Right cardiac atrium (tissue), 5 donors: ENCODE results near the gene POLR3H. TPM values are rescaled to one million over a fixed set of nuclear protein-coding genes. Genes with fewer than 3 reads are reported as not detected.
A peak's percentile ranks its signal among the peaks of the same experiment; 100 is the strongest.
"Not testable (repeated sequence)": the region's sequence is repeated elsewhere in the genome, so short reads cannot be mapped to it uniquely, and the experiment has no call there.

Experiments used
- ATAC-seq, 2 donors: fragments of 200-7000 bp; cut with Tn5 transposase; one replicate each; pipeline versions ENCODE4 v1.8.0 to v1.9.1; 2020; ENCODE audit warnings: moderate library complexity in 2 of 2, mild to moderate bottlenecking in 1 of 2
- DNase-seq, 3 donors: peaks; one replicate each; pipeline ENCODE4 v3.0.0-alpha.2; 2020
- H3K27ac ChIP-seq: one replicate; pipeline ENCODE4 v1.5.1; 2013; ENCODE audit warnings: mild to moderate bottlenecking, low read length, control low read depth, moderate library complexity
- H3K27me3 ChIP-seq: one replicate; pipeline ENCODE4 v1.6.1; 2013; ENCODE audit not compliant: control insufficient read depth, insufficient read depth
- H3K4me1 ChIP-seq: one replicate; pipeline ENCODE4 v1.6.1; 2013; ENCODE audit warnings: low read length; ENCODE audit not compliant: control insufficient read depth, insufficient read depth
- H3K4me3 ChIP-seq: one replicate; pipeline ENCODE4 v1.5.1; 2013; ENCODE audit warnings: low read length, control low read depth
- H3K9me3 ChIP-seq: one replicate; pipeline ENCODE4 v1.6.1; 2013; ENCODE audit warnings: low read length; ENCODE audit not compliant: control insufficient read depth
- WGBS: extraction: QIAGEN DNeasy Blood & Tissue Kit; methylation state at CpG from one replicate; pipeline ENCODE4 v1.1.7; 2013; 5-methylcytosine and 5-hydroxymethylcytosine counted together
- intact Hi-C, 4 donors: fragments of 100-400 bp; cut with DNase I; formaldehyde crosslinking; loops; one replicate each; pipeline versions ENCODE4 v1.11.0 to v1.14.0; 2022 to 2023
- polyA plus RNA-seq: library from polyadenylated mRNA; stranded (reverse); fragments of 200-250 nt; gene quantifications from one replicate; pipeline ENCODE4 v1.2.3, GENCODE V29; 2013
- total RNA-seq, 4 donors: library from RNA; stranded (reverse); fragmentation: NEBNext Ultra II Directional; extraction: Animal tissue kit (Norgen Biotek cat#: 25700); gene quantifications; one replicate each; pipeline ENCODE4 v1.2.1, GENCODE V29; 2021
- donor health status: healthy with polysubstance abuse.
- donor health status: DM: no; HTN: yes; CAD: no.
- donor health status: DM: no; HTN: no; CAD: no.
- donor health status: DM: no; HTN: yes; CAD: no; lungs with severe emphysema.
- donor health status: DM: yes; HTN: yes; CAD: no.

Gene POLR3H
- total and polyA plus RNA-seq, 5 donors: 21.0 to 26.7 (median 24.6) TPM

GRCh38 chr22:41565403-41566054 is 21.3 kb upstream of the POLR3H start:
- ATAC-seq (peak; percentile 39 to 52), DNase-seq (peak in 2 of 3 donors; percentile 52 to 73)
- 48% methylated on average over 8 of the region's 8 CpGs for WGBS
- Histone ChIP-seq H3K27ac (peak overlapping the region; percentile 66), H3K4me1 (peaks cover 12% of the 10 kb centered on the region), H3K9me3 (no peaks in the 10 kb centered on the region), H3K27me3 (no peaks in the 10 kb centered on the region), H3K4me3 (no peak overlapping the region)
- intact Hi-C loops: no loop called here

- H3K9me3 ChIP-seq: no peaks in the 10 kb centered on the region
- H3K4me1 ChIP-seq: peaks cover 12% of the 10 kb centered on the region
- intact Hi-C loops: no loop called here
- WGBS: 88% methylated on average over 8 of the region's 8 CpGs
- DNase-seq (no peak), ATAC-seq (no peak)
- no peaks in the 10 kb centered on the region for H3K27me3 ChIP-seq
- peak overlapping the region; percentile 40 for H3K27ac ChIP-seq
- H3K4me3 ChIP-seq: no peak overlapping the region
Measured at GRCh38 chr22:41564563-41564962, 20.3 kb upstream of the POLR3H start.

GRCh38 chr22:41563051-41563711 is 18.9 kb upstream of the POLR3H start:
- ATAC-seq: peak in 1 of 2 donors; percentile 2
- intact Hi-C loops: no loop called here
- Histone ChIP-seq H3K9me3 (no peaks in the 10 kb centered on the region), H3K27ac (peak overlapping the region; percentile 83), H3K27me3 (no peaks in the 10 kb centered on the region), H3K4me3 (peak overlapping the region; percentile 69), H3K4me1 (peaks cover 12% of the 10 kb centered on the region)
- DNase-seq: no peak
- 42% methylated on average over 10 of the region's 10 CpGs for WGBS

GRCh38 chr22:41562461-41562860 is 18.2 kb upstream of the POLR3H start:
- Histone ChIP-seq H3K4me3 (peak overlapping the region; percentile 69), H3K27ac (peak overlapping the region; percentile 83), H3K4me1 (peaks cover 17% of the 10 kb centered on the region), H3K9me3 (no peaks in the 10 kb centered on the region), H3K27me3 (no peaks in the 10 kb centered on the region)
- DNase-seq: no peak
- WGBS: 60% methylated on average over 4 of the region's 4 CpGs
- intact Hi-C loops: no loop called here
- ATAC-seq: no peak

- Histone ChIP-seq H3K27me3 (no peaks in the 10 kb centered on the region), H3K9me3 (no peaks in the 10 kb centered on the region), H3K4me3 (peak overlapping the region; percentile 69), H3K4me1 (peaks cover 16% of the 10 kb centered on the region), H3K27ac (peak overlapping the region; percentile 97)
- intact Hi-C loops: no loop called here
- DNase-seq (peak; percentile 49 to 82 (median 76)), ATAC-seq (peak; percentile 51 to 57)
- WGBS: 38% methylated on average over 5 of the region's 5 CpGs
Measured at GRCh38 chr22:41561788-41562187, 17.5 kb upstream of the POLR3H start.

GRCh38 chr22:41561335-41561734 is 17.1 kb upstream of the POLR3H start:
- intact Hi-C loops: no loop called here

GRCh38 chr22:41560095-41560471 is 15.8 kb upstream of the POLR3H start:
- no peak for DNase-seq
- H3K4me3 ChIP-seq: peak overlapping the region; percentile 69
- no peaks in the 10 kb centered on the region for H3K9me3 ChIP-seq
- ATAC-seq: peak; percentile 5 to 21
- intact Hi-C loops: no loop called here
- peak overlapping the region; percentile 97 for H3K27ac ChIP-seq
- peaks cover 11% of the 10 kb centered on the region for H3K4me1 ChIP-seq
- 46% methylated on average over 6 of the region's 6 CpGs for WGBS
- no peaks in the 10 kb centered on the region for H3K27me3 ChIP-seq

More at GRCh38 chr22:41561335-41561734, 17.1 kb upstream of the POLR3H start:
- 27% methylated on average over 10 of the region's 10 CpGs for WGBS
- peaks cover 16% of the 10 kb centered on the region for H3K4me1 ChIP-seq
- H3K4me3 ChIP-seq: peak overlapping the region; percentile 69
- DNase-seq (no peak), ATAC-seq (peak; percentile 0 to 10)
- H3K27me3 ChIP-seq: no peaks in the 10 kb centered on the region
- peak overlapping the region; percentile 97 for H3K27ac ChIP-seq
- no peaks in the 10 kb centered on the region for H3K9me3 ChIP-seq

GRCh38 chr22:41558241-41558630 is 14.0 kb upstream of the POLR3H start:
- DNase-seq, intact Hi-C loops, ATAC-seq, H3K4me3 ChIP-seq, H3K4me1 ChIP-seq, H3K27me3 ChIP-seq, H3K9me3 ChIP-seq: not testable (repeated sequence)
- WGBS: 88% methylated on average over 13 of the region's 13 CpGs
- H3K27ac ChIP-seq: peak overlapping the region; percentile 28

- peak; percentile 89 to 94 (median 94) for DNase-seq
- WGBS: 35% methylated on average over 19 of the region's 19 CpGs
- intact Hi-C loops: no loop called here
- Histone ChIP-seq H3K9me3 (no peaks in the 10 kb centered on the region), H3K27ac (peak overlapping the region; percentile 28), H3K4me1 (peaks cover 9% of the 10 kb centered on the region), H3K27me3 (no peaks in the 10 kb centered on the region), H3K4me3 (no peak overlapping the region)
- ATAC-seq: peak; percentile 59 to 66
Measured at GRCh38 chr22:41557401-41558240, 13.4 kb upstream of the POLR3H start.

GRCh38 chr22:41556561-41556960 is 12.3 kb upstream of the POLR3H start:
- Histone ChIP-seq H3K27me3 (no peaks in the 10 kb centered on the region), H3K9me3 (no peaks in the 10 kb centered on the region), H3K4me3 (no peak overlapping the region), H3K27ac (no peak overlapping the region), H3K4me1 (peaks cover 9% of the 10 kb centered on the region)
- WGBS: 84% methylated on average over 10 of the region's 10 CpGs
- ATAC-seq (no peak), DNase-seq (no peak)
- intact Hi-C loops: no loop called here
